Panc1 (cell line): ENCODE data around the gene NCR3LG1. TPM values are rescaled to one million over a fixed set of nuclear protein-coding genes. Genes with fewer than 3 reads are reported as not detected.

Source experiments
- ATAC-seq: fragments of 200-7000 bp; cut with Tn5 transposase; 2 replicates; pipeline ENCODE4 v1.9.1; 2020; ENCODE audit warnings: mild to moderate bottlenecking, moderate library complexity
- BruUV-seq: library from RNA; stranded (reverse); fragments of 400-500 nt; replicated peaks from 2 replicates; lab custom pipeline; 2021; lab: Mats Ljungman, UMichigan
- CTCF ChIA-PET: fragments of 300-600 bp; sonication (Branson Sonifier 250); formaldehyde crosslinking; loops from one replicate; lab custom pipeline; 2022; ENCODE audit warnings: antibody characterized with exemption; lab: Charles Lee
- POLR2A ChIA-PET: fragments of 300-600 bp; sonication (Branson Sonifier 250); formaldehyde crosslinking; loops from one replicate; lab custom pipeline; 2022; ENCODE audit warnings: antibody characterized with exemption; lab: Charles Lee
- DNase-seq: peaks from one replicate; pipeline ENCODE4 v3.0.0-alpha.2; 2010; ENCODE audit warnings: low read depth, low spot score
- H3K27ac ChIP-seq: 2 replicates; pipeline ENCODE4 v1.5.1; 2011; ENCODE audit warnings: mild to moderate bottlenecking, low read length, inconsistent platforms
- H3K27me3 ChIP-seq: fragments of 200-500 bp; sonication (Bioruptor generic); 2 replicates; pipeline ENCODE4 v1.6.0; 2014; ENCODE audit warnings: low read length, inconsistent platforms; ENCODE audit not compliant: control insufficient read depth, insufficient read depth
- H3K36me3 ChIP-seq: fragments of 200-500 bp; sonication (Bioruptor generic); 2 replicates; pipeline ENCODE4 v1.5.1; 2014; ENCODE audit warnings: inconsistent platforms, mild to moderate bottlenecking, low read length, moderate library complexity; ENCODE audit not compliant: control insufficient read depth, insufficient read depth
- H3K4me1 ChIP-seq: 2 replicates; pipeline ENCODE4 v1.5.1; 2011; ENCODE audit warnings: inconsistent platforms, mild to moderate bottlenecking, low read length, moderate library complexity; ENCODE audit not compliant: control insufficient read depth, insufficient read depth
- H3K4me3 ChIP-seq, 2 experiments: 2 replicates each; pipeline ENCODE4 v1.5.1; 2011 to 2012; ENCODE audit warnings: low read depth in 2 of 2, low read length in 2 of 2, mild to moderate bottlenecking in 2 of 2, inconsistent platforms in 1 of 2, moderate library complexity in 1 of 2
- H3K9me3 ChIP-seq: fragments of 200-500 bp; sonication (Bioruptor generic); 2 replicates; pipeline ENCODE4 v1.5.1; 2014; ENCODE audit warnings: low read depth, mild to moderate bottlenecking, inconsistent platforms, low read length, moderate library complexity; ENCODE audit not compliant: control insufficient read depth, insufficient read depth
- CTCF ChIP-seq: fragments of 450-650 bp; IDR thresholded peaks from 2 replicates; pipeline ENCODE4 v1.5.1; 2017; ENCODE audit warnings: mild to moderate bottlenecking
- POLR2AphosphoS5 ChIP-seq: IDR thresholded peaks from 2 replicates; pipeline ENCODE4 v1.6.1; 2012; ENCODE audit warnings: mild to moderate bottlenecking, low read depth, low read length, moderate library complexity
- SIN3A ChIP-seq: IDR thresholded peaks from 2 replicates; pipeline ENCODE4 v1.6.1; 2012; ENCODE audit warnings: low read depth, mild to moderate bottlenecking, low read length, moderate library complexity, borderline replicate concordance; ENCODE audit not compliant: insufficient read depth
- TCF7L2 ChIP-seq: IDR thresholded peaks from 2 replicates; pipeline ENCODE4 v1.6.1; 2011; ENCODE audit warnings: mild to moderate bottlenecking, low read depth, low read length, inconsistent platforms
- in situ Hi-C: cut with HindIII; loops from 2 replicates; pipeline ENCODE4 v1.10.0; 2016; ENCODE audit warnings: low sequenced_read_pairs, low pct_unique_long_range_greater_than_20kb
- intact Hi-C: fragments of 100-400 bp; cut with micrococcal nuclease; formaldehyde crosslinking; loops from one replicate; pipeline ENCODE4 v1.10.0; 2022; ENCODE audit not compliant: unreplicated experiment
- total RNA-seq: library from RNA; stranded (reverse); gene quantifications from one replicate; pipeline ENCODE4 v1.2.1, GENCODE V29; 2021; ENCODE audit not compliant: unreplicated experiment
- TF ChIP-seq, protein P1 (sequence below), 2 experiments: IDR thresholded peaks; 2 replicates each; pipeline ENCODE4 v1.6.1; 2011 to 2012; ENCODE audit warnings: low read depth in 2 of 2, control low read depth in 1 of 2, low read length in 1 of 2, mild to moderate bottlenecking in 1 of 2, moderate library complexity in 1 of 2; ENCODE audit not compliant: insufficient read depth in 1 of 2

Gene NCR3LG1
- total RNA-seq, 1 experiment from 2014 or later = 8.6 TPM

DNA sequence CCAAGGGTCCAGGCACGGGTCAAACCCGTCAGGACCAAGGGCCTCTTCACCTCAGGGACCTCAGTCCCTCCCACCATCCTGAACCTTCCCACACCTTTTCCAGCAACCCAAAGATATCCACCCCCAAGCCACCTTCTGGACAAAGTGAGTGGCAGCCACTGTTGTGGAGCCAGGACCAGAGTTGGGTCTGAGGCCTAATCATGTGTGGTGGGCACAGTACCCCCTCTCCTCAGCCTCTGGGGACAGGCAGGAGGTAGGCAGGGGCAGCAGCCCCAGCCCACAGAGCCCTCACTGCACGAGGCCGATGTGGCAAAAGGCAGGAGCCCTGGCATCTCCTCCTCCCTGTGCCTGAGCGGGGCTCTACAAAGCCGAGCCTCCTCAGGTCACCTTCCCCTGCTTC is 34.3 kb downstream of the NCR3LG1 start:
- no peaks in the 10 kb centered on the region for H3K27me3 ChIP-seq
- no peaks in the 10 kb centered on the region for H3K4me1 ChIP-seq
- no peak for TF ChIP-seq SIN3A
- TF ChIP-seq TCF7L2 = no peak
- no peak for TF ChIP-seq POLR2AphosphoS5
- TF ChIP-seq CTCF = no peak
- TF ChIP-seq, protein P1, sequence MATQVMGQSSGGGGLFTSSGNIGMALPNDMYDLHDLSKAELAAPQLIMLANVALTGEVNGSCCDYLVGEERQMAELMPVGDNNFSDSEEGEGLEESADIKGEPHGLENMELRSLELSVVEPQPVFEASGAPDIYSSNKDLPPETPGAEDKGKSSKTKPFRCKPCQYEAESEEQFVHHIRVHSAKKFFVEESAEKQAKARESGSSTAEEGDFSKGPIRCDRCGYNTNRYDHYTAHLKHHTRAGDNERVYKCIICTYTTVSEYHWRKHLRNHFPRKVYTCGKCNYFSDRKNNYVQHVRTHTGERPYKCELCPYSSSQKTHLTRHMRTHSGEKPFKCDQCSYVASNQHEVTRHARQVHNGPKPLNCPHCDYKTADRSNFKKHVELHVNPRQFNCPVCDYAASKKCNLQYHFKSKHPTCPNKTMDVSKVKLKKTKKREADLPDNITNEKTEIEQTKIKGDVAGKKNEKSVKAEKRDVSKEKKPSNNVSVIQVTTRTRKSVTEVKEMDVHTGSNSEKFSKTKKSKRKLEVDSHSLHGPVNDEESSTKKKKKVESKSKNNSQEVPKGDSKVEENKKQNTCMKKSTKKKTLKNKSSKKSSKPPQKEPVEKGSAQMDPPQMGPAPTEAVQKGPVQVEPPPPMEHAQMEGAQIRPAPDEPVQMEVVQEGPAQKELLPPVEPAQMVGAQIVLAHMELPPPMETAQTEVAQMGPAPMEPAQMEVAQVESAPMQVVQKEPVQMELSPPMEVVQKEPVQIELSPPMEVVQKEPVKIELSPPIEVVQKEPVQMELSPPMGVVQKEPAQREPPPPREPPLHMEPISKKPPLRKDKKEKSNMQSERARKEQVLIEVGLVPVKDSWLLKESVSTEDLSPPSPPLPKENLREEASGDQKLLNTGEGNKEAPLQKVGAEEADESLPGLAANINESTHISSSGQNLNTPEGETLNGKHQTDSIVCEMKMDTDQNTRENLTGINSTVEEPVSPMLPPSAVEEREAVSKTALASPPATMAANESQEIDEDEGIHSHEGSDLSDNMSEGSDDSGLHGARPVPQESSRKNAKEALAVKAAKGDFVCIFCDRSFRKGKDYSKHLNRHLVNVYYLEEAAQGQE (IDR thresholded peaks at IDR 0.05; ENCODE audit: insufficient read depth in 1 of 2, low read depth in 2 of 2, low read length in 1 of 2) = no peak
- POLR2A ChIA-PET = no interaction called here
- DNase-seq = no peak
- CTCF ChIA-PET = interaction anchor here (1.2 kb wide), 1 partner anchor 142 kb away, joined by 5 read pairs; no protein-coding TSS in a partner anchor
- H3K36me3 ChIP-seq = no peaks in the 10 kb centered on the region; the same call in 1 of the 2 replicates
- intact Hi-C loops (loop anchor here (2.0 kb wide), 1 partner anchor 143 kb away; no protein-coding TSS in a partner anchor), in situ Hi-C loops (no loop called here)
- no peaks in the 10 kb centered on the region for H3K9me3 ChIP-seq
- no TSS peak for BruUV-seq
- H3K27ac ChIP-seq = no peak overlapping the region
- ATAC-seq = no peak
- no peak overlapping the region for H3K4me3 ChIP-seq

DNA sequence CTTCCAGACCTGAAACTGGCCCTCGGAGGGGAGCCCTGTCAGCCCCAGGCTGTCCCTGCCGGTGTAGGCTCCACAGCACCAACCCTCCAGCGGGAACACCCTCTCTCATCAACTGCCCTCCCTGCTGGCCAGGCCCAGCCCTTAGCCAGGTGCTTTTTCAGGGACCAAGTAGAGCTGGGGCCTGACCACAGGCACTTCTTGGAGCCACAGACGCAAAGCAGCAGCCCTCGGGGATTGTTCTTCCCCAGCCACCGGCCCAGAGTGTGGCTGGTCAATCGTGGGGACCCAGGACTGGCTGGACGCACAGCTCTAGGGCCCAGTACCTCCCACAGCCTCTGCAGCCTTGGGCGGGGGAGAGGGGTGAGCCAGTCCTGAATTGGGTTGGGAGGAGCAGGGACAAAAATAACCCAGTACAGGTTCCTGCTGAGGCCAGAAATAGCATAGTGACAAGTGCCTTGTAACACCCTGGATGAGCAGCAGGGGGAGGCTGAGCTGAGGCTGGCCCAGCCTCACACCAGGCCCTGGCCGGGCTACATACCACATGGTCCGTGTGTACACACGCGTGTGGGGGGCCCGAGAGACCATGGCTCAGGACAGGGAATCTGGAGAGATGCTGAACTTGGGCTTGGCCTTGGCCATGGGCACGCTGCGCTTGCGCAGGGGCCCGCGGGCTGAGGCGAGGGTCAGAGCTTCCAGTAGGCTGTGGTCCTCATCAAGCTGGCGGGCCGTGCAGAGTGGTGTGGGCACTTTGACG is 34.9 kb downstream of the NCR3LG1 start:
- peak; percentile 73 for ATAC-seq
- H3K27me3 ChIP-seq = no peaks in the 10 kb centered on the region
- H3K9me3 ChIP-seq = no peaks in the 10 kb centered on the region
- no TSS peak for BruUV-seq
- in situ Hi-C loops = no loop called here
- POLR2A ChIA-PET = no interaction called here
- intact Hi-C loops = no loop called here
- no peaks in the 10 kb centered on the region for H3K4me1 ChIP-seq
- DNase-seq = no peak
- CTCF ChIA-PET = interaction anchor here (0.6 to 1.2 kb wide), 5 partner anchors 23 to 142 kb away, joined by 3 to 5 read pairs (median 3); no protein-coding TSS in a partner anchor
- no peak for TF ChIP-seq SIN3A
- no peak for TF ChIP-seq POLR2AphosphoS5
- TF ChIP-seq TCF7L2 = no peak
- TF ChIP-seq, protein P1 (IDR thresholded peaks at IDR 0.05; ENCODE audit: insufficient read depth in 1 of 2, low read depth in 2 of 2, low read length in 1 of 2) = no peak
- peak; percentile 84 for TF ChIP-seq CTCF
- H3K27ac ChIP-seq = no peak overlapping the region
- H3K36me3 ChIP-seq = no peaks in the 10 kb centered on the region; the same call in 1 of the 2 replicates
- H3K4me3 ChIP-seq = no peak overlapping the region
